Measurements from ENCODE around the gene WDFY1. TPM values are rescaled to one million over a fixed set of nuclear protein-coding genes. Genes with fewer than 3 reads are reported as not detected.

Gene WDFY1
- total and polyA plus RNA-seq, 2 donors (not counting 1 experiment from before 2014, with no cell fraction given): 28.8 to 76.0 TPM

DNA sequence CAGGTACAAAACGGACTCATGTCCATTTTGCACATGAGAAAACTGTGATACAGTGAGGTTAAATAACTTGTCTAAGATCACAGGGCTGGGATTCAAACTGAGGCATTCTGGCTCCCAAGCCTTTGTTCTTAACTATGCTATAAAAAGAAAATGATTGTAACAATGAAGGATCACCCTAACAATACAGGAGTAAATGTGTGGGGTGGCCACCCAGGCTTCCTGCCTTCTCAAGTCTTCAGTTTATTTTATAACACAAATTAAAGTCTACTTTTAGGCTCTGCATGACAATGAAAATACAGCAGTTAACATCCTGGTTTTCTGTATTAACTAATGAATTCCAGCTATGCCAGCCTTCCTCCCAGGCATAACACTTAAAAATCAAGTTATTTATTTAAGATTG, 7.6 kb downstream of the WDFY1 start:
- DNase-seq (no peak), ATAC-seq (ENCODE audit: low read depth) (no peak)
- Mint-ChIP-seq H3K27ac (no peak overlapping the region), H3K4me3 (no peak overlapping the region), H3K27me3 (no peaks in the 10 kb centered on the region), H3K4me1 (peaks cover 70% of the 10 kb centered on the region), H3K9me3 (ENCODE audit: insufficient read depth) (peaks cover 7% of the 10 kb centered on the region)
- Histone ChIP-seq H3K4me3 (ENCODE audit: control extremely low read depth in 1 of 5, extremely low read depth in 1 of 5, insufficient read depth in 1 of 5, low read depth in 2 of 5, low read length in 4 of 5) (no peak overlapping the region), H3K9me3 (ENCODE audit: control extremely low read depth in 1 of 3, control insufficient read depth in 2 of 3, insufficient read depth in 1 of 3, low read length in 2 of 3) (peaks cover 0 to 10% (median 4%) of the 10 kb centered on the region in 3 donors), H3K79me2 (ENCODE audit: control insufficient read depth, insufficient read depth, low read length) (peaks cover 95% of the 10 kb centered on the region), H3K27ac (ENCODE audit: low read length in 2 of 2) (no peak overlapping the region), H2AFZ (ENCODE audit: insufficient read depth, low read depth, low read length, poor library complexity, severe bottlenecking) (no peak overlapping the region), H3K4me1 (ENCODE audit: control insufficient read depth in 2 of 2, insufficient read depth in 2 of 2, low read length in 2 of 2) (peaks cover 26 to 27% of the 10 kb centered on the region in 2 donors), H3K36me3 (replicated peaks in 1 of 2; ENCODE audit: control extremely low read depth in 1 of 2, control insufficient read depth in 1 of 2, extremely low read depth in 1 of 2, insufficient read depth in 2 of 2, low read length in 1 of 2) (no peaks in the 10 kb centered on the region), H3K27me3 (replicated peaks in 1 of 4; ENCODE audit: control extremely low read depth in 1 of 4, control insufficient read depth in 3 of 4, insufficient read depth in 4 of 4, low read length in 3 of 4) (no peaks in the 10 kb centered on the region), H3K9ac (ENCODE audit: low read length) (no peak overlapping the region), H3K4me2 (replicated peaks; ENCODE audit: low read depth, low read length, poor library complexity, severe bottlenecking) (no peak overlapping the region), H4K20me1 (ENCODE audit: control insufficient read depth, insufficient read depth, low read length, poor library complexity, severe bottlenecking) (peaks cover 41% of the 10 kb centered on the region)
- POLR2A ChIA-PET: interaction anchor here (0.5 kb wide), 1 partner anchor 144 kb away, joined by 3 read pairs; no protein-coding TSS in a partner anchor
- WGBS (ENCODE audit: insufficient coverage): no CpG with 5 or more reads among the region's 1 CpG
- CTCF ChIA-PET: no interaction called here
- no peak for TF ChIP-seq EZH2 (IDR thresholded peaks at IDR 0.05; ENCODE audit: borderline replicate concordance, insufficient read depth, low read depth, low read length, poor library complexity, severe bottlenecking)
- TF ChIP-seq, protein P1, sequence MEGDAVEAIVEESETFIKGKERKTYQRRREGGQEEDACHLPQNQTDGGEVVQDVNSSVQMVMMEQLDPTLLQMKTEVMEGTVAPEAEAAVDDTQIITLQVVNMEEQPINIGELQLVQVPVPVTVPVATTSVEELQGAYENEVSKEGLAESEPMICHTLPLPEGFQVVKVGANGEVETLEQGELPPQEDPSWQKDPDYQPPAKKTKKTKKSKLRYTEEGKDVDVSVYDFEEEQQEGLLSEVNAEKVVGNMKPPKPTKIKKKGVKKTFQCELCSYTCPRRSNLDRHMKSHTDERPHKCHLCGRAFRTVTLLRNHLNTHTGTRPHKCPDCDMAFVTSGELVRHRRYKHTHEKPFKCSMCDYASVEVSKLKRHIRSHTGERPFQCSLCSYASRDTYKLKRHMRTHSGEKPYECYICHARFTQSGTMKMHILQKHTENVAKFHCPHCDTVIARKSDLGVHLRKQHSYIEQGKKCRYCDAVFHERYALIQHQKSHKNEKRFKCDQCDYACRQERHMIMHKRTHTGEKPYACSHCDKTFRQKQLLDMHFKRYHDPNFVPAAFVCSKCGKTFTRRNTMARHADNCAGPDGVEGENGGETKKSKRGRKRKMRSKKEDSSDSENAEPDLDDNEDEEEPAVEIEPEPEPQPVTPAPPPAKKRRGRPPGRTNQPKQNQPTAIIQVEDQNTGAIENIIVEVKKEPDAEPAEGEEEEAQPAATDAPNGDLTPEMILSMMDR (IDR thresholded peaks at IDR 0.05): no peak
- intact Hi-C loops (cut with micrococcal nuclease): no loop called here

DNA sequence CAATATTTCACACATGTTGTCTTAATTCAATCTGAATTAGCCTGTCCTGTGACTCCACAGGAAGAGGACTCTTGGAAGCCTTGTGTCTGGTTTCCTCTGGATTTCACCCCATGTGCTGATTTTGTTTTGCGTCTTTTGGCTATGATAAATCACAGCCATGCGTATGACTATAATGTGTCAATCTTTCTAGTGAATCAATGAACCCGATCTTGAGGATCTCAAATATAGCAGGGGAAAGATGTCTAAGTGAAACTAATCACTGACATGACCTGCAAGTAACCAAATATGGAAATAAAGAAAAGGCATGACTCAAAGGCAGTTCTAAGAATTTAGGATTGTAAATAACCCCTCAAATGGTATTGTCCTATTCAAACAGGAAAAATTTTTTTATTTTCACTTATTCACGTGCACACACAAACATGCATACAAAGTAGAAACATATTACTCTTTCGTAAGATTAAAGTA, 8.2 kb downstream of the WDFY1 start:
- Histone ChIP-seq H3K4me1 (ENCODE audit: control insufficient read depth in 2 of 2, insufficient read depth in 2 of 2, low read length in 2 of 2) (peaks cover 24 to 27% of the 10 kb centered on the region in 2 donors), H2AFZ (ENCODE audit: insufficient read depth, low read depth, low read length, poor library complexity, severe bottlenecking) (no peak overlapping the region), H3K27me3 (replicated peaks in 1 of 4; ENCODE audit: control extremely low read depth in 1 of 4, control insufficient read depth in 3 of 4, insufficient read depth in 4 of 4, low read length in 3 of 4) (no peaks in the 10 kb centered on the region), H3K9me3 (ENCODE audit: control extremely low read depth in 1 of 3, control insufficient read depth in 2 of 3, insufficient read depth in 1 of 3, low read length in 2 of 3) (peaks cover 0 to 10% (median 4%) of the 10 kb centered on the region in 3 donors), H3K4me2 (replicated peaks; ENCODE audit: low read depth, low read length, poor library complexity, severe bottlenecking) (no peak overlapping the region), H3K4me3 (ENCODE audit: control extremely low read depth in 1 of 5, extremely low read depth in 1 of 5, insufficient read depth in 1 of 5, low read depth in 2 of 5, low read length in 4 of 5) (no peak overlapping the region), H3K9ac (ENCODE audit: low read length) (no peak overlapping the region), H3K79me2 (ENCODE audit: control insufficient read depth, insufficient read depth, low read length) (peaks cover 97% of the 10 kb centered on the region), H4K20me1 (ENCODE audit: control insufficient read depth, insufficient read depth, low read length, poor library complexity, severe bottlenecking) (peaks cover 42% of the 10 kb centered on the region), H3K36me3 (replicated peaks in 1 of 2; ENCODE audit: control extremely low read depth in 1 of 2, control insufficient read depth in 1 of 2, extremely low read depth in 1 of 2, insufficient read depth in 2 of 2, low read length in 1 of 2) (no peaks in the 10 kb centered on the region), H3K27ac (ENCODE audit: low read length in 2 of 2) (no peak overlapping the region)
- Mint-ChIP-seq H3K9me3 (ENCODE audit: insufficient read depth) (peaks cover 7% of the 10 kb centered on the region), H3K4me3 (no peak overlapping the region), H3K27ac (peak overlapping the region; percentile 26), H3K27me3 (no peaks in the 10 kb centered on the region), H3K4me1 (peaks cover 71% of the 10 kb centered on the region)
- CTCF ChIA-PET: interaction anchor here (1.5 kb wide), 1 partner anchor 21 kb away, joined by 3 read pairs; no protein-coding TSS in a partner anchor
- TF ChIP-seq, protein P1 (IDR thresholded peaks at IDR 0.05): no peak
- TF ChIP-seq EZH2 (IDR thresholded peaks at IDR 0.05; ENCODE audit: borderline replicate concordance, insufficient read depth, low read depth, low read length, poor library complexity, severe bottlenecking): no peak
- ATAC-seq (ENCODE audit: low read depth) (no peak), DNase-seq (no peak)
- WGBS (ENCODE audit: insufficient coverage): 78% methylated on average over 2 of the region's 5 CpGs
- POLR2A ChIA-PET: interaction anchor here (0.9 kb wide), 1 partner anchor 100 kb away, joined by 4 read pairs; no protein-coding TSS in a partner anchor
- intact Hi-C loops (cut with micrococcal nuclease): no loop called here

All from B cell (primary cell).